ENCODE results near the gene E2F6. TPM values are rescaled to one million over a fixed set of nuclear protein-coding genes. Genes with fewer than 3 reads are reported as not detected.

Gene E2F6
- total RNA-seq, 4 donors from 2014 or later: 3.6 to 14.5 (median 9.9) TPM

GRCh38 chr2:11422491-11422865 is 43.5 kb downstream of the E2F6 start:
- H3K27ac ChIP-seq: peak overlapping the region in 3 of 4 donors; percentile 1 to 25 (median 10)
- 71 to 79% methylated on average over 5 of the region's 5 CpGs for WGBS, 2 donors

GRCh38 chr2:11421863-11422490 is 44.0 kb downstream of the E2F6 start:
- Histone ChIP-seq H3K4me1 (no peaks in the 10 kb centered on the region), H3K27me3 (no peaks in the 10 kb centered on the region), H3K9me3 (peaks cover 0 to 12% (median 4%) of the 10 kb centered on the region in 3 donors), H3K27ac (peak overlapping the region in 3 of 4 donors; percentile 1 to 25 (median 10)), H3K4me3 (no peak overlapping the region), H3K36me3 (no peaks in the 10 kb centered on the region)
- DNase-seq: no peak
- WGBS, 2 donors: 63 to 74% methylated on average over 7 of the region's 7 CpGs
- TF ChIP-seq CTCF (IDR thresholded peaks at IDR 0.05) (no peak), POLR2A (IDR thresholded peaks at IDR 0.05) (no peak)
- intact Hi-C loops (cut with DNase I): no loop called here

More at GRCh38 chr2:11422491-11422865, 43.5 kb downstream of the E2F6 start:
- TF ChIP-seq CTCF (IDR thresholded peaks at IDR 0.05): no peak
- no peak for TF ChIP-seq POLR2A (IDR thresholded peaks at IDR 0.05)
- H3K36me3 ChIP-seq: no peaks in the 10 kb centered on the region
- intact Hi-C loops (cut with DNase I): no loop called here
- peaks cover 0 to 11% (median 4%) of the 10 kb centered on the region in 3 donors for H3K9me3 ChIP-seq
- H3K27me3 ChIP-seq: no peaks in the 10 kb centered on the region
- no peaks in the 10 kb centered on the region for H3K4me1 ChIP-seq
- DNase-seq: no peak
- no peak overlapping the region for H3K4me3 ChIP-seq

GRCh38 chr2:11420671-11421070 is 45.3 kb downstream of the E2F6 start:
- WGBS, 2 donors: 88 to 89% methylated on average over 9 of the region's 9 CpGs
- no peak for TF ChIP-seq POLR2A (IDR thresholded peaks at IDR 0.05)
- TF ChIP-seq CTCF (IDR thresholded peaks at IDR 0.05): no peak
- Histone ChIP-seq H3K4me3 (no peak overlapping the region), H3K27me3 (no peaks in the 10 kb centered on the region), H3K27ac (peak overlapping the region in 3 of 4 donors; percentile 51 to 70 (median 65)), H3K36me3 (no peaks in the 10 kb centered on the region), H3K9me3 (peaks cover 0 to 12% (median 4%) of the 10 kb centered on the region in 3 donors), H3K4me1 (no peaks in the 10 kb centered on the region)
- intact Hi-C loops (cut with DNase I): no loop called here
- no peak for DNase-seq

GRCh38 chr2:11420190-11420589 is 45.8 kb downstream of the E2F6 start:
- Histone ChIP-seq H3K36me3 (no peaks in the 10 kb centered on the region), H3K4me3 (no peak overlapping the region), H3K27ac (peak overlapping the region in 3 of 4 donors; percentile 51 to 70 (median 65)), H3K4me1 (no peaks in the 10 kb centered on the region), H3K27me3 (no peaks in the 10 kb centered on the region), H3K9me3 (peaks cover 0 to 12% (median 4%) of the 10 kb centered on the region in 3 donors)
- TF ChIP-seq POLR2A (IDR thresholded peaks at IDR 0.05) (no peak), CTCF (IDR thresholded peaks at IDR 0.05) (no peak)
- WGBS, 2 donors: 70 to 74% methylated on average over 2 of the region's 2 CpGs
- no peak for DNase-seq
- intact Hi-C loops (cut with DNase I): no loop called here

- Histone ChIP-seq H3K27ac (peak overlapping the region; percentile 27 to 70 (median 53)), H3K4me1 (no peaks in the 10 kb centered on the region), H3K36me3 (no peaks in the 10 kb centered on the region), H3K27me3 (no peaks in the 10 kb centered on the region), H3K9me3 (peaks cover 0 to 12% (median 4%) of the 10 kb centered on the region in 3 donors), H3K4me3 (peak overlapping the region in 1 of 4 donors; percentile 10)
- DNase-seq: no peak
- intact Hi-C loops (cut with DNase I): loop anchor here (10.0 kb wide), 1 partner anchor 185 kb away; no protein-coding TSS in a partner anchor
- WGBS, 2 donors: 51 to 57% methylated on average over 7 to 8 of the region's 8 CpGs
- no peak for TF ChIP-seq CTCF (IDR thresholded peaks at IDR 0.05)
- TF ChIP-seq POLR2A (IDR thresholded peaks at IDR 0.05): no peak
Observed at GRCh38 chr2:11419781-11420180, 46.2 kb downstream of the E2F6 start.
